OCI-LY3 (cell line): ENCODE data around the gene TOPORS.

ENCODE experiments used
- EZH2phosphoT487 ChIP-seq: fragments of 200-600 bp; shearing (Covaris generic); IDR thresholded peaks from 2 replicates; pipeline ENCODE4 v1.6.1; 2018; ENCODE audit warnings: antibody characterized with exemption, mixed run types, low read depth
- TF ChIP-seq, protein P1 (sequence below): fragments of 200-600, 300-600 bp; sonication (generic); IDR thresholded peaks from 2 replicates; pipeline ENCODE4 v1.5.1; 2014; ENCODE audit warnings: antibody characterized with exemption, low read length, low read depth

DNA sequence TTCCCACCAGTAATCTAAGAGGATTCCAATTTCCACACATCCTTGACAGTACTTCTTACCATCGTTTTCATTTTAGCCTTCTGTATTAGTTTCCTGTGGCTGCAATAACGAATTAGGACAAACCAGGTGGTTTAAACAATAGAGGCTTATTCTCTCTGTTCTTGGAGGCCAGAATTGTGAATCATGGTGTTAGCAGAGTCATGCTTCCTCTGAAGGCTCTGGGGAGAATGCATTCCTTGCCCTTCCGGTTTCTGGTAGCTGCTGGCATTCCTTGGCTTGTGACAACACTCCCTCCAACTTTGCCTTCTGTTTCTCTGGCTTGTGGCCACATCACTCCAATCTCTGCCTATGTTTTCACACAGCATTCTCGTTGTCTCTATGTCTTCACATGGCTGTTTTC, 49.9 kb downstream of the TOPORS start:
- TF ChIP-seq, protein P1, sequence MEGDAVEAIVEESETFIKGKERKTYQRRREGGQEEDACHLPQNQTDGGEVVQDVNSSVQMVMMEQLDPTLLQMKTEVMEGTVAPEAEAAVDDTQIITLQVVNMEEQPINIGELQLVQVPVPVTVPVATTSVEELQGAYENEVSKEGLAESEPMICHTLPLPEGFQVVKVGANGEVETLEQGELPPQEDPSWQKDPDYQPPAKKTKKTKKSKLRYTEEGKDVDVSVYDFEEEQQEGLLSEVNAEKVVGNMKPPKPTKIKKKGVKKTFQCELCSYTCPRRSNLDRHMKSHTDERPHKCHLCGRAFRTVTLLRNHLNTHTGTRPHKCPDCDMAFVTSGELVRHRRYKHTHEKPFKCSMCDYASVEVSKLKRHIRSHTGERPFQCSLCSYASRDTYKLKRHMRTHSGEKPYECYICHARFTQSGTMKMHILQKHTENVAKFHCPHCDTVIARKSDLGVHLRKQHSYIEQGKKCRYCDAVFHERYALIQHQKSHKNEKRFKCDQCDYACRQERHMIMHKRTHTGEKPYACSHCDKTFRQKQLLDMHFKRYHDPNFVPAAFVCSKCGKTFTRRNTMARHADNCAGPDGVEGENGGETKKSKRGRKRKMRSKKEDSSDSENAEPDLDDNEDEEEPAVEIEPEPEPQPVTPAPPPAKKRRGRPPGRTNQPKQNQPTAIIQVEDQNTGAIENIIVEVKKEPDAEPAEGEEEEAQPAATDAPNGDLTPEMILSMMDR = no peak
- no peak for TF ChIP-seq EZH2phosphoT487
